ENCODE measurements around the gene JRKL.
A peak's percentile ranks its signal among the peaks of the same experiment; 100 is the strongest.

The JRKL gene

GRCh38 chr11:96342961-96343711 lies 46.7 kb upstream of the JRKL start, which contains the start of gene MAML2 (continued):
- TF ChIP-seq, protein P1, sequence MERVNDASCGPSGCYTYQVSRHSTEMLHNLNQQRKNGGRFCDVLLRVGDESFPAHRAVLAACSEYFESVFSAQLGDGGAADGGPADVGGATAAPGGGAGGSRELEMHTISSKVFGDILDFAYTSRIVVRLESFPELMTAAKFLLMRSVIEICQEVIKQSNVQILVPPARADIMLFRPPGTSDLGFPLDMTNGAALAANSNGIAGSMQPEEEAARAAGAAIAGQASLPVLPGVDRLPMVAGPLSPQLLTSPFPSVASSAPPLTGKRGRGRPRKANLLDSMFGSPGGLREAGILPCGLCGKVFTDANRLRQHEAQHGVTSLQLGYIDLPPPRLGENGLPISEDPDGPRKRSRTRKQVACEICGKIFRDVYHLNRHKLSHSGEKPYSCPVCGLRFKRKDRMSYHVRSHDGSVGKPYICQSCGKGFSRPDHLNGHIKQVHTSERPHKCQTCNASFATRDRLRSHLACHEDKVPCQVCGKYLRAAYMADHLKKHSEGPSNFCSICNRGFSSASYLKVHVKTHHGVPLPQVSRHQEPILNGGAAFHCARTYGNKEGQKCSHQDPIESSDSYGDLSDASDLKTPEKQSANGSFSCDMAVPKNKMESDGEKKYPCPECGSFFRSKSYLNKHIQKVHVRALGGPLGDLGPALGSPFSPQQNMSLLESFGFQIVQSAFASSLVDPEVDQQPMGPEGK (tag by site-specific recombination; IDR thresholded peaks at IDR 0.05) = peak; percentile 25; the same call in 1 of the 2 replicates
- TF ChIP-seq ZNF548 (tag by site-specific recombination; IDR thresholded peaks at IDR 0.05) = no peak
- TF ChIP-seq ZNF792 (tag by site-specific recombination; IDR thresholded peaks at IDR 0.05) = no peak

DNA sequence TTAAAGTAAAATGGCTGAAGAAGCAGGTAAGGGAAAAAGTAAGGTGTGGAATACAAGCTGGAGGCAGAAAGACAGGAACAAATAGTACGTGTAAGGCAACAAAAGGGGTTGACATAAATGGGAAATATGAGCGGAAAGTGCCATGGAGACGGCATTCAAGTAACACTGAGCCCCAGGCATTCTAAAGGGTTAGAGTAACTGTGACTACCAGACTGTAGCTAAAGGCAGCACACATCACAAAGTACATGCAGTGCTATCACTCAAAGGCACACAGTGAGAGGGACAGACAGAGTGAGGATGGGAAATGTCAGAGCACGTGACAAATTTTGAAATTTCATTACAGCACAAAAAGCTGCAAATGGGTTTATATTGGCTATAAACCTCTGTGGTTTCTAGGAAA lies 33.0 kb upstream of the JRKL start:
- POLR2A ChIA-PET = no interaction called here
- CTCF ChIA-PET = interaction anchor here (0.7 to 1.4 kb wide), 2 partner anchors 9 to 1170 kb away, joined by 3 to 4 read pairs; no protein-coding TSS in a partner anchor
- no peaks in the 10 kb centered on the region for H3K9me3 ChIP-seq (ENCODE audit: control insufficient read depth, insufficient read depth, low read depth, low read length)
- TF ChIP-seq REPIN1 (tag by site-specific recombination; IDR thresholded peaks at IDR 0.05; ENCODE audit: low read depth) = no peak
- no peak for TF ChIP-seq ZFHX2 (tag by site-specific recombination; conservative IDR thresholded peaks at IDR 0.05)
- no peak for TF ChIP-seq ZSCAN16 (tag by site-specific recombination; IDR thresholded peaks at IDR 0.05)
- TF ChIP-seq KLF1 (tag by site-specific recombination; IDR thresholded peaks at IDR 0.05) = no peak
- TF ChIP-seq ZSCAN18 (tag by site-specific recombination; IDR thresholded peaks at IDR 0.05) = no peak
- TF ChIP-seq REST (tag by site-specific recombination; IDR thresholded peaks at IDR 0.05) = no peak
- TF ChIP-seq YY2 (tag by site-specific recombination; IDR thresholded peaks at IDR 0.05) = no peak
- TF ChIP-seq OVOL3 (tag by site-specific recombination; IDR thresholded peaks at IDR 0.05) = no peak
- TF ChIP-seq ZNF777 (tag by site-specific recombination; IDR thresholded peaks at IDR 0.05; ENCODE audit: borderline replicate concordance) = no peak
- TF ChIP-seq GLI4 (tag by site-specific recombination; IDR thresholded peaks at IDR 0.05) = no peak
- no peak for TF ChIP-seq ZBTB11 (tag by site-specific recombination; conservative IDR thresholded peaks at IDR 0.05; ENCODE audit: low read depth)
- TF ChIP-seq ZNF362 (tag by site-specific recombination; IDR thresholded peaks at IDR 0.05) = no peak
- no peak for TF ChIP-seq HIC1 (tag by site-specific recombination; IDR thresholded peaks at IDR 0.05)
- TF ChIP-seq ZNF791 (tag by site-specific recombination; IDR thresholded peaks at IDR 0.05) = no peak
- no peak for TF ChIP-seq ZSCAN23 (tag by site-specific recombination; IDR thresholded peaks at IDR 0.05)
- TF ChIP-seq ZNF670 (tag by site-specific recombination; IDR thresholded peaks at IDR 0.05; ENCODE audit: low read depth) = no peak

More for the DNA sequence above, 33.0 kb upstream of the JRKL start:
- Histone ChIP-seq H3K27ac (ENCODE audit: extremely low read depth, low read depth, low read length) (no peak overlapping the region), H3K4me1 (ENCODE audit: control insufficient read depth, insufficient read depth, low read length) (no peaks in the 10 kb centered on the region), H3K4me3 (ENCODE audit: low read depth, low read length) (no peak overlapping the region), H3K36me3 (ENCODE audit: control insufficient read depth in 2 of 2, insufficient read depth in 1 of 2, low read length in 2 of 2) (peaks cover 0 to 49% of the 10 kb centered on the region in 2 experiments; a peak in 1 of 3 replicates)

Data from HEK293 (cell line).